ENCODE results near the gene SALL2.

GRCh38 chr14:21543963-21544362, 17.8 kb upstream of the SALL2 start:
- no peak for TF ChIP-seq CTCF (IDR thresholded peaks at IDR 0.05)
- no peak for TF ChIP-seq POLR2A (IDR thresholded peaks at IDR 0.05)

All from tibial nerve (tissue), 3 donors.